ENCODE results near the gene MMAB. TPM values are rescaled to one million over a fixed set of nuclear protein-coding genes. Genes with fewer than 3 reads are reported as not detected.
A peak's percentile ranks its signal among the peaks of the same experiment; 100 is the strongest.

The MMAB gene
- polyA plus RNA-seq, 2 donors = 42.5 to 50.3 TPM

DNA sequence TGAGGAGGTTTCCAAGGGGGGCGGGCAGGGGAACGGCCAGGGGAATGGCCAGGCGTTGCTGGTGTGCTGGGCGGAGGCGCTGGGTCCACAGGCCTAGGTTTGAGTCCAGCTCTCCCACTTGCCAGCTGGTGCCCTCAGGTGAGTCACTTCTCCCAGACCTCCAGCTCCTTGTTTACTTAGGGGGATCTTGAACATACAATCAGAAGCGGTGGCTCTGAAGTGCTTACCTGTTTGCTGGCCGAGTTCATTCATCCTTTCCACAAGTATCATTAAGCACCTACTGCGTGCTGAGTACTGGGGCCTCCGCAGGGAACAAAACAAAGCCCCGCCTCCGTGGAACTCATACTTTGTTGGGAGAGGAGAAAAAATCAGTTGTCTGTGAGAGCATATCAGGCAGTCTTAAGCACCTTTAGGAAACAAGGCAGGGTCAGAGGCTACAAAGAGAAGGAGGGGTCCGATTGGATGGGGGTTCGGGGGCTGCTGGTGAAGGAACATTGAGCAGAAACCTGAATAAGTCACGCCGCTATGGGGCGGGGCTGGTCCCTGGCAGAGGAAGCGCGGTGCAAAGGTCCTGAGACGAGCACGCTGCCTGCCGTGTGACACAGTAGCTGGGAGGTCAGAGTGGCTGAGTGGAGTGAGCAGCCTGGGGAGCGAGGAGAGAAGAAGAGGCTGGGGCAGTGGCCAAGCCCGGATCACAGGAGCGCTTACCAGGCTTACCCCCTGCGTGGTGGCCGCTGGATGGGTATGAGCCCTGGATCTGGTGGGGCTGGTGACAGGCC is 15.3 kb upstream of the MMAB start:
- peaks cover 15 to 55% of the 10 kb centered on the region in 2 donors for H3K36me3 ChIP-seq (ENCODE audit: control insufficient read depth in 2 of 2, insufficient read depth in 2 of 2, low read length in 1 of 2)
- no peak overlapping the region for H3K4me3 ChIP-seq (ENCODE audit: low read depth in 1 of 2, low read length in 2 of 2)
- no peak overlapping the region for H3K27ac ChIP-seq (ENCODE audit: low read depth in 2 of 2, low read length in 1 of 2)
- no peaks in the 10 kb centered on the region for H3K27me3 ChIP-seq (ENCODE audit: control insufficient read depth in 1 of 2, insufficient read depth in 2 of 2, low read length in 2 of 2)
- H3K4me1 ChIP-seq (ENCODE audit: control insufficient read depth in 2 of 2, insufficient read depth in 2 of 2, low read length in 1 of 2) = no peaks in the 10 kb centered on the region
- WGBS, 2 donors = 87 to 94% methylated on average over 26 of the region's 26 CpGs
- no peaks in the 10 kb centered on the region for H3K9me3 ChIP-seq (ENCODE audit: control insufficient read depth in 2 of 2, insufficient read depth in 1 of 2, low read depth in 1 of 2, low read length in 1 of 2)

DNA sequence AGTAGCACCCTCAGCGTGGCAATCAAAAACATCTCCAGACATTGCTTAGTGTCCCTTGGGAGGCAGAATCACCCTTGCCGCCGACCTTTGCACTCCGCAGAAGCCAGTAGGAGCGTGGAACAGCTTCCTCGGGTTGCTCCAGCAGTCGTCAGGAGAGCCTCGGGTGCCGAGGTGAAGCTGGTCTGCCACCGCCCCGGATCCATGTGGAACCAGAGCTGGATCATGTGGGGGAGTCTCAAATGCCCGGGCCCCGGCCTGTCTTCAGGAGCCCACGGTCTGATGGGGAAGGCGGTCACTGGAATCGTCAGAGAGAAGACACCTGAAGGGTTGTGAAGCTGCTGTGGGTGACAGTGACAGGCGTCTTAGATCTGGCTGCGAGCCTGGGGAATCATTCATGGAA is 14.6 kb upstream of the MMAB start:
- Histone ChIP-seq H3K4me3 (ENCODE audit: low read depth in 1 of 2, low read length in 2 of 2) (no peak overlapping the region), H3K9me3 (ENCODE audit: control insufficient read depth in 2 of 2, insufficient read depth in 1 of 2, low read depth in 1 of 2, low read length in 1 of 2) (no peaks in the 10 kb centered on the region), H3K36me3 (ENCODE audit: control insufficient read depth in 2 of 2, insufficient read depth in 2 of 2, low read length in 1 of 2) (peaks cover 15 to 51% of the 10 kb centered on the region in 2 donors), H3K27me3 (ENCODE audit: control insufficient read depth in 1 of 2, insufficient read depth in 2 of 2, low read length in 2 of 2) (no peaks in the 10 kb centered on the region), H3K27ac (ENCODE audit: low read depth in 2 of 2, low read length in 1 of 2) (no peak overlapping the region), H3K4me1 (ENCODE audit: control insufficient read depth in 2 of 2, insufficient read depth in 2 of 2, low read length in 1 of 2) (no peaks in the 10 kb centered on the region)
- WGBS, 2 donors = 94 to 95% methylated on average over 18 of the region's 18 CpGs

DNA sequence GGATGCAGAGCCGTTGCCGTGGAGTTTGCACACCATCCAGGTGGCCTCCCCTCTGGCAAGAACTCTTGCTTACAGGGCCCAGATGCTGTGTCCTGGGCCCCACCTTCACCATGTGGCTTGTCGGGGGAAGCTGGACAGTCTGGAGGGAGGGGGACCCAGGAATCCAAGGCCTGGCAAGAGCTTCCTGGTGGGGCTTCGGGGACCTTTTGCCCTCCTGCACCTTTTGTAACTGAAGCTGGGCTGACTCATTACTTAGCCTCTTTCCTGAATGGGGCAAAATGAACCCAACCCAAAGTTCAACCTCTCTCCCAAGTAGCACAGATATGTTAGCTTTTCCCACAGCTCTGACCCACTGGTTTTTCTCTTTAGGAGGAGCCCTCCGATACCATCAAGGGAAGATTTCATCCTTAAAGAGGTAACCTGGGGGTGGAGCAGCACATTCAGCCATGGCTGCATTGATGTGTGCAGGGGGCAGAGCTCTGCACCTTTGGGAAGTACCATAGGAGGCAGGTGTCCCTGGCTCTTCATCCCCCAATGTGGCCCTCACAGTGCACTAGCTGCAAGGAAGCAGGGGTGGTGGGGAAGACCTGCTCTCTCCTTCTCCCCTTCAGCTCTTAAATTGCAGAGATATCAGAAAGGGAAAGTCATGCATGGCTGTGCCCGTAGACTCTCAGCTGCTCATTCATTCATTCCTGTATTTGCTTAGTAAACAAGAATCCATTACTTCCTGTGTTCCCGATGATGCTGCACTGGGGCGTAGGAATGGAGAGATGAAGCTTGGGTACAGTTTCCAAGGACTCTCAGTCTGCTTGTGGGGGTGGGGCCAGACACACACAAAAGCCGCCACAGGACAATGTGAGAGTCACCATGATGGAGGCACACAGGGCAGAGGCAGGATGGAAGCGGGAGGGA is 13.3 kb upstream of the MMAB start:
- 89 to 91% methylated on average over 10 of the region's 10 CpGs for WGBS, 2 donors
- H3K36me3 ChIP-seq (ENCODE audit: control insufficient read depth in 2 of 2, insufficient read depth in 2 of 2, low read length in 1 of 2) = peaks cover 13 to 48% of the 10 kb centered on the region in 2 donors
- H3K9me3 ChIP-seq (ENCODE audit: control insufficient read depth in 2 of 2, insufficient read depth in 1 of 2, low read depth in 1 of 2, low read length in 1 of 2) = no peaks in the 10 kb centered on the region
- no peak overlapping the region for H3K4me3 ChIP-seq (ENCODE audit: low read depth in 1 of 2, low read length in 2 of 2)
- H3K27ac ChIP-seq (ENCODE audit: low read depth in 2 of 2, low read length in 1 of 2) = no peak overlapping the region
- no peaks in the 10 kb centered on the region for H3K27me3 ChIP-seq (ENCODE audit: control insufficient read depth in 1 of 2, insufficient read depth in 2 of 2, low read length in 2 of 2)
- peaks cover 0 to 2% of the 10 kb centered on the region in 2 donors for H3K4me1 ChIP-seq (ENCODE audit: control insufficient read depth in 2 of 2, insufficient read depth in 2 of 2, low read length in 1 of 2)

DNA sequence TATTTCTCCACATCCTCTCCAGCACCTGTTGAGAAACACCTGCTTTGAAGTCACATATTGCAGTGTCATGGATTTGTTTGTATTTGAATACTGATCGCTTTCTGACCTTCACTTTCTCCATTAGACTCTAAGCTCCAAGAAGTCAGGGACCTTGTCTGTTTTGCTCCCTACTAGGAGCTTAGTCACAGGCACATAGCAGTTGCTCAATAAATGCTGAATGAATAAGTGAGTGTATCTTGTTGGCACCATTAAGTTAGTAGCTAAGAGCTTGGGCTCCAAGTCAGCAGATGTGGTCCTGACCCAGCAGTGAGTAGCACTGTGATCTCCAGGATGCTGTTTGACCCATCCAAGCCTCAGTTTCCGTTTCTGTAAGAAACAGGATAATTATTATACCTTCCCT is 10.4 kb upstream of the MMAB start:
- H3K4me1 ChIP-seq (ENCODE audit: control insufficient read depth in 2 of 2, insufficient read depth in 2 of 2, low read length in 1 of 2) = peaks cover 5 to 7% of the 10 kb centered on the region in 2 donors
- H3K36me3 ChIP-seq (ENCODE audit: control insufficient read depth in 2 of 2, insufficient read depth in 2 of 2, low read length in 1 of 2) = peaks cover 15 to 50% of the 10 kb centered on the region in 2 donors
- H3K27me3 ChIP-seq (ENCODE audit: control insufficient read depth in 1 of 2, insufficient read depth in 2 of 2, low read length in 2 of 2) = no peaks in the 10 kb centered on the region
- no peak overlapping the region for H3K27ac ChIP-seq (ENCODE audit: low read depth in 2 of 2, low read length in 1 of 2)
- no peaks in the 10 kb centered on the region for H3K9me3 ChIP-seq (ENCODE audit: control insufficient read depth in 2 of 2, insufficient read depth in 1 of 2, low read depth in 1 of 2, low read length in 1 of 2)
- H3K4me3 ChIP-seq (ENCODE audit: low read depth in 1 of 2, low read length in 2 of 2) = no peak overlapping the region
- WGBS, 2 donors = 94% methylated on average over 2 of the region's 2 CpGs

DNA sequence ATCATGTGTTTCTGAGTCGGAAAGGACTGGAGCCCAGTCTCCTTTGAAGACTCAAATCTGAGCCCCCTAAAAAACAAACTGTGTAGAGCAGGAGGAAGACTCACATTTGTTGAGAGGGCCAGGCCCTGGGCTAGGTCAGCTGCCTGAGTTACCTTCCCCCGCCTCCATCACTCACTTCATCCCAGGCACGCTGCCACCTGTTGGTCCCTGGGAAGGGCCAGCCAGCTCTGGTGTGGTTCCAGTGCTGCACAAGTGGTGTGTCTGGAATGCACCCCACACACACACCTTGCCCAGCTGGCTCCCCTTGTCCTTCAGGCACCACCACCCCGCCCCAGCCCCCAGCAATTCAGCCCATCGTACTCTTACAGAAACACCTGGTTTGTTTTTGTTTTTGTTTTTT is 9.3 kb upstream of the MMAB start:
- H3K4me1 ChIP-seq (ENCODE audit: control insufficient read depth in 2 of 2, insufficient read depth in 2 of 2, low read length in 1 of 2) = peaks cover 5 to 7% of the 10 kb centered on the region in 2 donors
- H3K36me3 ChIP-seq (ENCODE audit: control insufficient read depth in 2 of 2, insufficient read depth in 2 of 2, low read length in 1 of 2) = peaks cover 14 to 46% of the 10 kb centered on the region in 2 donors
- H3K27ac ChIP-seq (ENCODE audit: low read depth in 2 of 2, low read length in 1 of 2) = peak overlapping the region in 1 of 2 donors; percentile 78
- no peak overlapping the region for H3K4me3 ChIP-seq (ENCODE audit: low read depth in 1 of 2, low read length in 2 of 2)
- 79 to 81% methylated on average over 5 of the region's 5 CpGs for WGBS, 2 donors
- no peaks in the 10 kb centered on the region for H3K9me3 ChIP-seq (ENCODE audit: control insufficient read depth in 2 of 2, insufficient read depth in 1 of 2, low read depth in 1 of 2, low read length in 1 of 2)
- no peaks in the 10 kb centered on the region for H3K27me3 ChIP-seq (ENCODE audit: control insufficient read depth in 1 of 2, insufficient read depth in 2 of 2, low read length in 2 of 2)

DNA sequence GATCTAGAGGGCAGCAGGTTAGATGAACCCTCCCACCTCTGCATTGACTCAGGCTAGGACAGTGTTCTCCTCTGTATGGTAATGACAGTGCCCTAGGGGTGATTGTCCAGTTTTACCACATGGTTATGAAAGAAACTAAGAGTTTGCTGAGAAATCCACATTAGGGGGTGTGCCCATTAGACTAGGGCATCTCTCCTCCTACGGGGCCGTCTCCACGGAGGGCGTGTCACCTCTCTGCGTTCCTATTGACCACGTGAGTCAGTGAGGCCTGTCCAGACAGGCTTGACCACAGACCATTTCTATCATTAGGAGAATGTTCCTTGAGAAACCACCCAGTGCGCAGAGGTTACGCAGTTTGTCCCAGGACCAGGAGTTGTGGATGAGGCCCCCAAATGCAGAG is 8.6 kb upstream of the MMAB start:
- no peaks in the 10 kb centered on the region for H3K27me3 ChIP-seq (ENCODE audit: control insufficient read depth in 1 of 2, insufficient read depth in 2 of 2, low read length in 2 of 2)
- no peak overlapping the region for H3K4me3 ChIP-seq (ENCODE audit: low read depth in 1 of 2, low read length in 2 of 2)
- H3K9me3 ChIP-seq (ENCODE audit: control insufficient read depth in 2 of 2, insufficient read depth in 1 of 2, low read depth in 1 of 2, low read length in 1 of 2) = no peaks in the 10 kb centered on the region
- peaks cover 11 to 42% of the 10 kb centered on the region in 2 donors for H3K36me3 ChIP-seq (ENCODE audit: control insufficient read depth in 2 of 2, insufficient read depth in 2 of 2, low read length in 1 of 2)
- peaks cover 5 to 7% of the 10 kb centered on the region in 2 donors for H3K4me1 ChIP-seq (ENCODE audit: control insufficient read depth in 2 of 2, insufficient read depth in 2 of 2, low read length in 1 of 2)
- WGBS, 2 donors = 62 to 86% methylated on average over 8 of the region's 8 CpGs
- peak overlapping the region; percentile 26 to 66 for H3K27ac ChIP-seq (ENCODE audit: low read depth in 2 of 2, low read length in 1 of 2)

DNA sequence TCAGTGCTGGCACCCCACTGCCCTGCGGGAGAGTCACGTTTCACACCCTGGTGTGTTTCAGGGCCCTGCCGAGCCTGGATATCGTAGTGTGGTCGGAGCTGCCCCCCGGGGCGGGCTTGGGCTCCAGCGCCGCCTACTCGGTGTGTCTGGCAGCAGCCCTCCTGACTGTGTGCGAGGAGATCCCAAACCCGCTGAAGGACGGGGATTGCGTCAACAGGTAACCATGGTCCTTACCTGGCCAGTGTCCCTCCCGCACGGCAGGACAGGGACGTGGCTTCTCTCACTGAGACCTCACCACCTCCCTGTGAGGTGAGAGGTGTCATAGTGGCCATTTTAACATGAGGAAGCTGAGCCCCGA is 8.0 kb upstream of the MMAB start:
- peaks cover 5 to 7% of the 10 kb centered on the region in 2 donors for H3K4me1 ChIP-seq (ENCODE audit: control insufficient read depth in 2 of 2, insufficient read depth in 2 of 2, low read length in 1 of 2)
- peak overlapping the region; percentile 26 to 66 for H3K27ac ChIP-seq (ENCODE audit: low read depth in 2 of 2, low read length in 1 of 2)
- H3K9me3 ChIP-seq (ENCODE audit: control insufficient read depth in 2 of 2, insufficient read depth in 1 of 2, low read depth in 1 of 2, low read length in 1 of 2) = no peaks in the 10 kb centered on the region
- H3K27me3 ChIP-seq (ENCODE audit: control insufficient read depth in 1 of 2, insufficient read depth in 2 of 2, low read length in 2 of 2) = no peaks in the 10 kb centered on the region
- H3K36me3 ChIP-seq (ENCODE audit: control insufficient read depth in 2 of 2, insufficient read depth in 2 of 2, low read length in 1 of 2) = peaks cover 11 to 38% of the 10 kb centered on the region in 2 donors
- WGBS, 2 donors = 91 to 94% methylated on average over 18 of the region's 18 CpGs
- no peak overlapping the region for H3K4me3 ChIP-seq (ENCODE audit: low read depth in 1 of 2, low read length in 2 of 2)

DNA sequence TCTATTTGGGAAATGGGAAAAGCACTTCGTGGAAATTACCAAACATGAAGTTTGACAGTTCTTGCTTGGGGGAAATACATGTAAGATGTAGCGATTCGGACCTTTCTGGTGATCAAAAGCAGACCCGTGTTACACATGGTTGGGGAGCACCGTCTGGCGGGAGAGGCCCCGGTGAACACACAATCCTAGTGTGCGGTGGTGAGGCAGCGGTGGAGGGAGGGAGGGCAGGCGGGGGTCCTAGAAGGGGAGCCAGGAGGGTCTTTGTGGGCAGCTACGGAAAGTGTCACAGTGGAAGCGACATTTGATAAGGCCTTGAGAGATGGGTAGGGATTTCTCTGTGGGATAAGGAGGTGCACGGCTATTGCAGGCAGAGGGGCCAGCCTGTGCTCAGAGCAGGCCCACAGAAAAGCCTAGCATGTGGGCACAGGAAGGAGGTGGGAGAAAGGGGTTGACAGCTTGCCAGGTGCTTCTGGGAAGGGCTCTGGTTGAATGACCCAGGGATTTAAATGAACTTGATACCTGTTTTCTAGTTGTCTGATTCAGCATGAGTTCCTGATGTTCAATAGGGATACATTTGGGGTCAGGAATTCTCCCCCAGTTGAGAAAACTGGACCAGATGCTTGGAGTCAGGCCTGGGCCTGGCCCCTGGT is 7.5 kb upstream of the MMAB start:
- no peak overlapping the region for H3K4me3 ChIP-seq (ENCODE audit: low read depth in 1 of 2, low read length in 2 of 2)
- WGBS, 2 donors = 92 to 94% methylated on average over 13 of the region's 13 CpGs
- no peaks in the 10 kb centered on the region for H3K9me3 ChIP-seq (ENCODE audit: control insufficient read depth in 2 of 2, insufficient read depth in 1 of 2, low read depth in 1 of 2, low read length in 1 of 2)
- H3K27me3 ChIP-seq (ENCODE audit: control insufficient read depth in 1 of 2, insufficient read depth in 2 of 2, low read length in 2 of 2) = no peaks in the 10 kb centered on the region
- H3K36me3 ChIP-seq (ENCODE audit: control insufficient read depth in 2 of 2, insufficient read depth in 2 of 2, low read length in 1 of 2) = peaks cover 14 to 41% of the 10 kb centered on the region in 2 donors
- peaks cover 5 to 7% of the 10 kb centered on the region in 2 donors for H3K4me1 ChIP-seq (ENCODE audit: control insufficient read depth in 2 of 2, insufficient read depth in 2 of 2, low read length in 1 of 2)
- peak overlapping the region in 1 of 2 donors; percentile 66 for H3K27ac ChIP-seq (ENCODE audit: low read depth in 2 of 2, low read length in 1 of 2)

DNA sequence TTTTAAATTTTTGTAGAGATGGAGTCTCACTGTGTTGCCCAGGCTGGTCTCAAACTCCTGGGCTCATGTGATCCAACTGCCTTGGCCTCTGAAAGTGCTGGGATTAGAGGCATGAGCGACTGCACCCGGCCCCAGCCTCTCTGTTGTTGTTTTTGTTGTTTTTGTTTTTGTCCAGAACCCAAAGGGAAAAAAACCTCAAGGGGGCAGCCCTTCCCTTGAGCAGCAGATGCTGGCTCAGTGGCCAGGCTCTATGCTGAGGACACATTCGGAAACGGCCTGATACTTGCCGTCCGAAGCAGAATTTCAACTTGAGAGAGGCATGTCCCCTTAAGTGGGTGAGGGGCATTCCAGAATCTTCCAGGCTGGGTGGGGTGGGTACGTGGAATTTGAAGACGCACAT is 7.0 kb upstream of the MMAB start:
- peaks cover 15 to 43% of the 10 kb centered on the region in 2 donors for H3K36me3 ChIP-seq (ENCODE audit: control insufficient read depth in 2 of 2, insufficient read depth in 2 of 2, low read length in 1 of 2)
- no peaks in the 10 kb centered on the region for H3K27me3 ChIP-seq (ENCODE audit: control insufficient read depth in 1 of 2, insufficient read depth in 2 of 2, low read length in 2 of 2)
- no peaks in the 10 kb centered on the region for H3K9me3 ChIP-seq (ENCODE audit: control insufficient read depth in 2 of 2, insufficient read depth in 1 of 2, low read depth in 1 of 2, low read length in 1 of 2)
- H3K27ac ChIP-seq (ENCODE audit: low read depth in 2 of 2, low read length in 1 of 2) = no peak overlapping the region
- H3K4me3 ChIP-seq (ENCODE audit: low read depth in 1 of 2, low read length in 2 of 2) = no peak overlapping the region
- H3K4me1 ChIP-seq (ENCODE audit: control insufficient read depth in 2 of 2, insufficient read depth in 2 of 2, low read length in 1 of 2) = peaks cover 5 to 7% of the 10 kb centered on the region in 2 donors
- 87% methylated on average over 8 of the region's 8 CpGs for WGBS, 2 donors
